ENCODE results near the gene SCUBE1. TPM values are rescaled to one million over a fixed set of nuclear protein-coding genes. Genes with fewer than 3 reads are reported as not detected.

The SCUBE1 gene
- total RNA-seq, 3 donors from 2014 or later (not counting 1 experiment from before 2014, with no cell fraction given) = 0.05 to 1.2 (median 0.11) TPM

DNA sequence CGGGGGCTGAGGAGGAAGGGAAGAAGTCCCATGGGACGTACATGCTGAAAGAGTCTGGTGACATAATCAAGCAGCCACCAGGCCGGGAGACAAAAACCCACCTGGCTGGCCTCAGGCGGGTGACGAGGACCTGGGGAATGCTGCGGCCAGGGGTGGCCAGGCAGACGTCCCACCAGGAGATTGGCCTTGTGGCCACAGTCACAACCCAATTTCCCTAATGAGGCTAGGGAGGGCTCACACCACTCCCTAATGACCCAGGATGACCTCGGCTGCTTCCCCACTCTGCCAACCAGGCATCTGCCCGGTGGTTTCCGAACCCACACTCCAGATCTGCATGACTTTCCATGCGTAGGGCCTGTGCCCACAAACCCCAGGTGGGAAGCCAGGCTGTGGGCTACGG, 66.9 kb downstream of the SCUBE1 start:
- 84% methylated on average over 12 of the region's 12 CpGs for WGBS (ENCODE audit: insufficient coverage)
- Histone ChIP-seq H3K4me3 (ENCODE audit: low read length) (no peak overlapping the region), H3K27me3 (ENCODE audit: control insufficient read depth, insufficient read depth, low read length) (no peaks in the 10 kb centered on the region), H3K9me3 (ENCODE audit: control insufficient read depth, insufficient read depth, low read length) (no peaks in the 10 kb centered on the region), H3K36me3 (ENCODE audit: control insufficient read depth, insufficient read depth, low read length) (no peaks in the 10 kb centered on the region), H3K27ac (ENCODE audit: low read length) (no peak overlapping the region), H3K4me1 (ENCODE audit: control insufficient read depth, insufficient read depth, low read length) (peaks cover 14% of the 10 kb centered on the region)
- DNase-seq (no peak), ATAC-seq (no peak)
- H3K4me1 Mint-ChIP-seq = peaks cover 6 to 32% of the 10 kb centered on the region in 2 donors
- H3K9me3 Mint-ChIP-seq = no peaks in the 10 kb centered on the region
- intact Hi-C loops (cut with micrococcal nuclease) = loop anchor here (5.0 kb wide), 1 partner anchor 61 kb away; no protein-coding TSS in a partner anchor
- no peaks in the 10 kb centered on the region for H3K36me3 Mint-ChIP-seq
- TF ChIP-seq, protein P1, sequence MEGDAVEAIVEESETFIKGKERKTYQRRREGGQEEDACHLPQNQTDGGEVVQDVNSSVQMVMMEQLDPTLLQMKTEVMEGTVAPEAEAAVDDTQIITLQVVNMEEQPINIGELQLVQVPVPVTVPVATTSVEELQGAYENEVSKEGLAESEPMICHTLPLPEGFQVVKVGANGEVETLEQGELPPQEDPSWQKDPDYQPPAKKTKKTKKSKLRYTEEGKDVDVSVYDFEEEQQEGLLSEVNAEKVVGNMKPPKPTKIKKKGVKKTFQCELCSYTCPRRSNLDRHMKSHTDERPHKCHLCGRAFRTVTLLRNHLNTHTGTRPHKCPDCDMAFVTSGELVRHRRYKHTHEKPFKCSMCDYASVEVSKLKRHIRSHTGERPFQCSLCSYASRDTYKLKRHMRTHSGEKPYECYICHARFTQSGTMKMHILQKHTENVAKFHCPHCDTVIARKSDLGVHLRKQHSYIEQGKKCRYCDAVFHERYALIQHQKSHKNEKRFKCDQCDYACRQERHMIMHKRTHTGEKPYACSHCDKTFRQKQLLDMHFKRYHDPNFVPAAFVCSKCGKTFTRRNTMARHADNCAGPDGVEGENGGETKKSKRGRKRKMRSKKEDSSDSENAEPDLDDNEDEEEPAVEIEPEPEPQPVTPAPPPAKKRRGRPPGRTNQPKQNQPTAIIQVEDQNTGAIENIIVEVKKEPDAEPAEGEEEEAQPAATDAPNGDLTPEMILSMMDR (IDR thresholded peaks at IDR 0.05) = no peak
- no peak overlapping the region for H3K4me3 Mint-ChIP-seq
- no peak overlapping the region for H3K27ac Mint-ChIP-seq
- H3K27me3 Mint-ChIP-seq (ENCODE audit: low read depth in 2 of 2) = peaks cover 0 to 12% of the 10 kb centered on the region in 2 donors

DNA sequence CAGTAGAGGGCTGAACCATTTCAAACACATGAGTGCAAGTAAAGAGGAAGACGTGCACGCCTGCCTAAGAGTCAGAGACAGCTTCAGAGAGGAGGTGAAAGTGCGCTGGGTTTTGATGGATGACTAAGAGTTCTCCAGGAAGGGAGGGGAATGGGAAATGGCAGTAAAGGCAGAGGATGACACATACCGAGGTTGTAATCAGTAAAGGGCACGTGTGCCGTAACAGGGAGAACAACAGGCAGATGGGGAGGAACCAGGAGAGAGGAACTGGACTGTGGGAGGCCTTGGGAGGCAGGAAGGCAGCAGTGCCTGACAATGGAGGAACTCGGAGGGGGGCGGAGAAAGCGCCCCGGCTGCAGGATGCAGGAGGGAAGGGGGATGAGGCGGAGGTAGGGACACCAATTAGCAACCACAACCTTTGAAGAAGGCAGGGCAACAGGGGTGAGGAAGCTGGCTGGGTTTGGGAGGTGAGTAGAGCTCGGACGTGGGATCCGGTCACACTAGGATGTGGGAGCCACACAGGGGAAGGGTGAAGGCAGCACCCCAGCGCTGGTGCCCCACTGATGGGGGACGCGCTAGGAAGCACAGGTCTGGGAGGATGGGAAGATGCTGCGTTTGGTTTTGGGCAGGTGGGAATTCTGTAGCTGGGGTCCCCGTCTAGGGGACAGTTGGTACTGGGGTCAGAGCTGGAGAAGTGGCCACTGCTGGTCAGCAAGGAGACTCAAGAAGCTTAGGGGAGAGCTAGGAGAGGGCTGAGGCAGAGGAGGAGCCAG, 67.4 kb downstream of the SCUBE1 start:
- peaks cover 14% of the 10 kb centered on the region for H3K4me1 ChIP-seq (ENCODE audit: control insufficient read depth, insufficient read depth, low read length)
- no peaks in the 10 kb centered on the region for H3K9me3 ChIP-seq (ENCODE audit: control insufficient read depth, insufficient read depth, low read length)
- ATAC-seq (no peak), DNase-seq (no peak)
- intact Hi-C loops (cut with micrococcal nuclease) = loop anchor here (5.0 kb wide), 1 partner anchor 62 kb away; no protein-coding TSS in a partner anchor
- Mint-ChIP-seq H3K4me1 (peaks cover 6 to 31% of the 10 kb centered on the region in 2 donors), H3K27me3 (ENCODE audit: low read depth in 2 of 2) (peaks cover 0 to 15% of the 10 kb centered on the region in 2 donors), H3K36me3 (no peaks in the 10 kb centered on the region), H3K4me3 (no peak overlapping the region), H3K9me3 (no peaks in the 10 kb centered on the region), H3K27ac (peak overlapping the region in 1 of 2 donors; percentile 8)
- no peaks in the 10 kb centered on the region for H3K36me3 ChIP-seq (ENCODE audit: control insufficient read depth, insufficient read depth, low read length)
- H3K27ac ChIP-seq (ENCODE audit: low read length) = no peak overlapping the region
- H3K27me3 ChIP-seq (ENCODE audit: control insufficient read depth, insufficient read depth, low read length) = no peaks in the 10 kb centered on the region
- TF ChIP-seq, protein P1 (IDR thresholded peaks at IDR 0.05) = no peak
- 85% methylated on average over 19 of the region's 19 CpGs for WGBS (ENCODE audit: insufficient coverage)
- H3K4me3 ChIP-seq (ENCODE audit: low read length) = no peak overlapping the region

DNA sequence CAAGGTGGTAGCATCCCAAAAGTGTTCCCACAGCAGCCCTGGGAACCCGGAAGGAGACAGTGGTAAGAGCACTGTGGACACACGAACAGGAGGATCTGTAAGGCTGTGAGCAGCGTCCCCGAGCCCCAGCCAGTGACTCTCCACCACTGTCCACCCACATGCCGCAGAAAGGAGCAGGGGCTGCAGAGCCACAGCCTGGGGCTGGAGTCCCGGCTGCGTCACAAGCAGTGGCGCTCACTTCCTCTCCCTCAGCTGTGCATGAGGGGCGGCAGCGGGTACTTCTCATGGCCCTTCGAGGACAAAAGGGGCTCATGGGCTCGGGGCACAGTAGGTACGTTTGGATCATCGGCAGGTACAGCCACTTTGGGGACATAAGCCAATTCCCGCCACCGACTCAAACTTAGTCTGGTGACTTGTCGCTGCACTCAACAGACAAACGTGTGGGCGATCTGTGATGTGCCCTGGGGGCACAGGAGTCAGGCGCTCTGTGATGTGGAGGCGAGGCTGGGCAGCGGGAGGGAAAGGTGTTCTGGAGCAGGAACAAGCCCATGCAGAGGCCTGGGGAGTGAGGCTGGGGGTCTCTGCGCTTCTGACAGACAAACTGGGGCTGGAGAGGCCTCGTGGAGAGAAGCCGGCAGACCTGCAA, 68.5 kb downstream of the SCUBE1 start:
- Histone ChIP-seq H3K36me3 (ENCODE audit: control insufficient read depth, insufficient read depth, low read length) (no peaks in the 10 kb centered on the region), H3K27me3 (ENCODE audit: control insufficient read depth, insufficient read depth, low read length) (no peaks in the 10 kb centered on the region), H3K27ac (ENCODE audit: low read length) (no peak overlapping the region), H3K9me3 (ENCODE audit: control insufficient read depth, insufficient read depth, low read length) (no peaks in the 10 kb centered on the region), H3K4me3 (ENCODE audit: low read length) (no peak overlapping the region), H3K4me1 (ENCODE audit: control insufficient read depth, insufficient read depth, low read length) (peaks cover 9% of the 10 kb centered on the region)
- H3K4me3 Mint-ChIP-seq = no peak overlapping the region
- no peaks in the 10 kb centered on the region for H3K36me3 Mint-ChIP-seq
- no peaks in the 10 kb centered on the region for H3K9me3 Mint-ChIP-seq
- TF ChIP-seq, protein P1 (IDR thresholded peaks at IDR 0.05) = no peak
- peaks cover 6 to 21% of the 10 kb centered on the region in 2 donors for H3K4me1 Mint-ChIP-seq
- intact Hi-C loops (cut with micrococcal nuclease) = loop anchor here (1.0 to 5.0 kb wide), 4 partner anchors 43 to 111 kb away; no protein-coding TSS in a partner anchor
- no peak overlapping the region for H3K27ac Mint-ChIP-seq
- 76% methylated on average over 25 of the region's 25 CpGs for WGBS (ENCODE audit: insufficient coverage)
- peaks cover 0 to 15% of the 10 kb centered on the region in 2 donors for H3K27me3 Mint-ChIP-seq (ENCODE audit: low read depth in 2 of 2)
- DNase-seq (no peak), ATAC-seq (no peak)
